ENCODE measurements around the gene DCPS. TPM values are rescaled to one million over a fixed set of nuclear protein-coding genes. Genes with fewer than 3 reads are reported as not detected.

The DCPS gene
- total and polyA plus RNA-seq, 4 donors = 10.7 to 26.3 (median 20.4) TPM

DNA sequence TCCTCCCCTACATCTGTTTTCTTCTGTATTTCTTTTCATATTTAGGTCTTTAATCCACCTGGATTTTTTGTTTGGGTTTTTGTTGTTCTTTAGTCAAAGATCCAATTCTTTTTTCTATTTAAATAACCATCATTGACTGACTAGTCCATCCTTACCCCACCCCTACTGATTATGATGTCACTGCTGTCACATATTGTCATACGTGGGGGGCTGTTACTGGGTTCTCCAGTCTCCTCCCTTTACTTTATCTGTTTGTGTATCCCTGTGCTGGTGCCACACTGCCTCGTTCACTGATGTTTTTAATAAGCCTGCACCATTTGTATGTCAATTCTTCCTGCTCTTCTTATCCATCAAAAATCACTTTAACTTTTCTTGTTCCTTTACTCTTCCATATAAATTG is 6.9 kb upstream of the DCPS start:
- Histone ChIP-seq H3K27me3 (ENCODE audit: control insufficient read depth in 3 of 3, insufficient read depth in 3 of 3, low read length in 2 of 3) (no peaks in the 10 kb centered on the region), H3K36me3 (ENCODE audit: control insufficient read depth in 4 of 4, insufficient read depth in 4 of 4, low read length in 4 of 4) (peaks cover 4 to 22% (median 19%) of the 10 kb centered on the region in 4 donors), H3K4me3 (no peak overlapping the region), H3K27ac (ENCODE audit: low read depth in 1 of 2, low read length in 1 of 2) (no peak overlapping the region), H3K9ac (ENCODE audit: insufficient read depth in 1 of 2, low read length in 2 of 2) (no peak overlapping the region), H3K4me1 (ENCODE audit: control insufficient read depth in 5 of 5, insufficient read depth in 5 of 5, low read length in 5 of 5) (no peaks in the 10 kb centered on the region), H3K9me3 (ENCODE audit: control insufficient read depth in 4 of 4, insufficient read depth in 3 of 4, low read length in 3 of 4) (no peaks in the 10 kb centered on the region)
- no peak for ATAC-seq (ENCODE audit: insufficient read depth, low FRiP score)
- TF ChIP-seq, protein P1, sequence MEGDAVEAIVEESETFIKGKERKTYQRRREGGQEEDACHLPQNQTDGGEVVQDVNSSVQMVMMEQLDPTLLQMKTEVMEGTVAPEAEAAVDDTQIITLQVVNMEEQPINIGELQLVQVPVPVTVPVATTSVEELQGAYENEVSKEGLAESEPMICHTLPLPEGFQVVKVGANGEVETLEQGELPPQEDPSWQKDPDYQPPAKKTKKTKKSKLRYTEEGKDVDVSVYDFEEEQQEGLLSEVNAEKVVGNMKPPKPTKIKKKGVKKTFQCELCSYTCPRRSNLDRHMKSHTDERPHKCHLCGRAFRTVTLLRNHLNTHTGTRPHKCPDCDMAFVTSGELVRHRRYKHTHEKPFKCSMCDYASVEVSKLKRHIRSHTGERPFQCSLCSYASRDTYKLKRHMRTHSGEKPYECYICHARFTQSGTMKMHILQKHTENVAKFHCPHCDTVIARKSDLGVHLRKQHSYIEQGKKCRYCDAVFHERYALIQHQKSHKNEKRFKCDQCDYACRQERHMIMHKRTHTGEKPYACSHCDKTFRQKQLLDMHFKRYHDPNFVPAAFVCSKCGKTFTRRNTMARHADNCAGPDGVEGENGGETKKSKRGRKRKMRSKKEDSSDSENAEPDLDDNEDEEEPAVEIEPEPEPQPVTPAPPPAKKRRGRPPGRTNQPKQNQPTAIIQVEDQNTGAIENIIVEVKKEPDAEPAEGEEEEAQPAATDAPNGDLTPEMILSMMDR (IDR thresholded peaks at IDR 0.05; ENCODE audit: control extremely low read depth, extremely low read depth) = no peak
- 85 to 87% methylated on average over 2 of the region's 2 CpGs for WGBS, 2 donors
- DNase-seq = no peak

GRCh38 chr11:126304457-126305075 is 706 bp downstream of the DCPS start:
- ATAC-seq (ENCODE audit: insufficient read depth, low FRiP score) = no peak

GRCh38 chr11:126305699-126306098 is 1.8 kb downstream of the DCPS start:
- 92 to 97% methylated on average over 4 of the region's 4 CpGs for WGBS, 2 donors
- Histone ChIP-seq H3K4me1 (ENCODE audit: control insufficient read depth in 5 of 5, insufficient read depth in 5 of 5, low read length in 5 of 5) (peaks cover 0 to 13% (median 6%) of the 10 kb centered on the region in 5 donors), H3K9me3 (ENCODE audit: control insufficient read depth in 4 of 4, insufficient read depth in 3 of 4, low read length in 3 of 4) (no peaks in the 10 kb centered on the region), H3K36me3 (ENCODE audit: control insufficient read depth in 4 of 4, insufficient read depth in 4 of 4, low read length in 4 of 4) (peaks cover 0 to 12% (median 6%) of the 10 kb centered on the region in 4 donors), H3K27me3 (ENCODE audit: control insufficient read depth in 3 of 3, insufficient read depth in 3 of 3, low read length in 2 of 3) (no peaks in the 10 kb centered on the region), H3K4me3 (no peak overlapping the region), H3K9ac (ENCODE audit: insufficient read depth in 1 of 2, low read length in 2 of 2) (no peak overlapping the region), H3K27ac (ENCODE audit: low read depth in 1 of 2, low read length in 1 of 2) (no peak overlapping the region)
- TF ChIP-seq, protein P1 (IDR thresholded peaks at IDR 0.05; ENCODE audit: control extremely low read depth, extremely low read depth) = no peak
- DNase-seq (no peak), ATAC-seq (ENCODE audit: insufficient read depth, low FRiP score) (no peak)

More at GRCh38 chr11:126304457-126305075, 706 bp downstream of the DCPS start:
- Histone ChIP-seq H3K36me3 (ENCODE audit: control insufficient read depth in 4 of 4, insufficient read depth in 4 of 4, low read length in 4 of 4) (peaks cover 0 to 6% (median 4%) of the 10 kb centered on the region in 4 donors), H3K4me1 (ENCODE audit: control insufficient read depth in 5 of 5, insufficient read depth in 5 of 5, low read length in 5 of 5) (peaks cover 0 to 11% (median 5%) of the 10 kb centered on the region in 5 donors), H3K9ac (ENCODE audit: insufficient read depth in 1 of 2, low read length in 2 of 2) (no peak overlapping the region), H3K27ac (ENCODE audit: low read depth in 1 of 2, low read length in 1 of 2) (peak overlapping the region; percentile 84 to 96), H3K4me3 (peak overlapping the region; percentile 67), H3K27me3 (ENCODE audit: control insufficient read depth in 3 of 3, insufficient read depth in 3 of 3, low read length in 2 of 3) (no peaks in the 10 kb centered on the region), H3K9me3 (ENCODE audit: control insufficient read depth in 4 of 4, insufficient read depth in 3 of 4, low read length in 3 of 4) (no peaks in the 10 kb centered on the region)
- DNase-seq = peak in 1 of 3 donors; percentile 25
- TF ChIP-seq, protein P1 (IDR thresholded peaks at IDR 0.05; ENCODE audit: control extremely low read depth, extremely low read depth) = no peak
- WGBS, 2 donors = 56 to 59% methylated on average over 12 of the region's 12 CpGs

All from lung (tissue), 12 donors.